Measurements from ENCODE around the gene CFD.

- TF ChIP-seq POLR2AphosphoS5 (IDR thresholded peaks at IDR 0.05; ENCODE audit: low read depth) (no peak), CTCF (conservative IDR thresholded peaks at IDR 0.05; ENCODE audit: low read depth in 2 of 2) (no peak), EZH2phosphoT487 (IDR thresholded peaks at IDR 0.05; ENCODE audit: unreplicated experiment) (no peak), STAT1 (IDR thresholded peaks at IDR 0.05; ENCODE audit: unreplicated experiment) (no peak), EZH2 (IDR thresholded peaks at IDR 0.05; ENCODE audit: low read depth, unreplicated experiment) (no peak), CREB1 (CRISPR knock-in tag; IDR thresholded peaks at IDR 0.05; ENCODE audit: low read depth) (no peak), JUNB (IDR thresholded peaks at IDR 0.05; ENCODE audit: unreplicated experiment) (no peak), ZNF331 (CRISPR knock-in tag; IDR thresholded peaks at IDR 0.05; ENCODE audit: low read depth) (no peak), ZNF114 (CRISPR knock-in tag; IDR thresholded peaks at IDR 0.05) (no peak), ZNF462 (CRISPR knock-in tag; IDR thresholded peaks at IDR 0.05) (no peak), NANOG (IDR thresholded peaks at IDR 0.05; ENCODE audit: borderline replicate concordance) (no peak)
- TF ChIP-seq, protein P1, sequence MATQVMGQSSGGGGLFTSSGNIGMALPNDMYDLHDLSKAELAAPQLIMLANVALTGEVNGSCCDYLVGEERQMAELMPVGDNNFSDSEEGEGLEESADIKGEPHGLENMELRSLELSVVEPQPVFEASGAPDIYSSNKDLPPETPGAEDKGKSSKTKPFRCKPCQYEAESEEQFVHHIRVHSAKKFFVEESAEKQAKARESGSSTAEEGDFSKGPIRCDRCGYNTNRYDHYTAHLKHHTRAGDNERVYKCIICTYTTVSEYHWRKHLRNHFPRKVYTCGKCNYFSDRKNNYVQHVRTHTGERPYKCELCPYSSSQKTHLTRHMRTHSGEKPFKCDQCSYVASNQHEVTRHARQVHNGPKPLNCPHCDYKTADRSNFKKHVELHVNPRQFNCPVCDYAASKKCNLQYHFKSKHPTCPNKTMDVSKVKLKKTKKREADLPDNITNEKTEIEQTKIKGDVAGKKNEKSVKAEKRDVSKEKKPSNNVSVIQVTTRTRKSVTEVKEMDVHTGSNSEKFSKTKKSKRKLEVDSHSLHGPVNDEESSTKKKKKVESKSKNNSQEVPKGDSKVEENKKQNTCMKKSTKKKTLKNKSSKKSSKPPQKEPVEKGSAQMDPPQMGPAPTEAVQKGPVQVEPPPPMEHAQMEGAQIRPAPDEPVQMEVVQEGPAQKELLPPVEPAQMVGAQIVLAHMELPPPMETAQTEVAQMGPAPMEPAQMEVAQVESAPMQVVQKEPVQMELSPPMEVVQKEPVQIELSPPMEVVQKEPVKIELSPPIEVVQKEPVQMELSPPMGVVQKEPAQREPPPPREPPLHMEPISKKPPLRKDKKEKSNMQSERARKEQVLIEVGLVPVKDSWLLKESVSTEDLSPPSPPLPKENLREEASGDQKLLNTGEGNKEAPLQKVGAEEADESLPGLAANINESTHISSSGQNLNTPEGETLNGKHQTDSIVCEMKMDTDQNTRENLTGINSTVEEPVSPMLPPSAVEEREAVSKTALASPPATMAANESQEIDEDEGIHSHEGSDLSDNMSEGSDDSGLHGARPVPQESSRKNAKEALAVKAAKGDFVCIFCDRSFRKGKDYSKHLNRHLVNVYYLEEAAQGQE (IDR thresholded peaks at IDR 0.05; ENCODE audit: unreplicated experiment), result no peak
- TF ChIP-seq, protein P2, sequence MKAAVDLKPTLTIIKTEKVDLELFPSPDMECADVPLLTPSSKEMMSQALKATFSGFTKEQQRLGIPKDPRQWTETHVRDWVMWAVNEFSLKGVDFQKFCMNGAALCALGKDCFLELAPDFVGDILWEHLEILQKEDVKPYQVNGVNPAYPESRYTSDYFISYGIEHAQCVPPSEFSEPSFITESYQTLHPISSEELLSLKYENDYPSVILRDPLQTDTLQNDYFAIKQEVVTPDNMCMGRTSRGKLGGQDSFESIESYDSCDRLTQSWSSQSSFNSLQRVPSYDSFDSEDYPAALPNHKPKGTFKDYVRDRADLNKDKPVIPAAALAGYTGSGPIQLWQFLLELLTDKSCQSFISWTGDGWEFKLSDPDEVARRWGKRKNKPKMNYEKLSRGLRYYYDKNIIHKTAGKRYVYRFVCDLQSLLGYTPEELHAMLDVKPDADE (IDR thresholded peaks at IDR 0.05), result no peak
These were observed 37.5 kb downstream of the CFD start for GRCh38 chr19:896999-897398.

Data from GM23338 (cell line).